Neural crest cell (in vitro differentiated cells): ENCODE measurements around the gene MIS18BP1. TPM values are rescaled to one million over a fixed set of nuclear protein-coding genes. Genes with fewer than 3 reads are reported as not detected.

Experiments used
- DNase-seq: peaks from one replicate; pipeline ENCODE4 v3.0.0; 2021; ENCODE audit warnings: low read depth, mixed read lengths, low spot score
- H3K27ac Mint-ChIP-seq: one replicate; pipeline ENCODE4 v1.8.0; 2021; ENCODE audit warnings: mild to moderate bottlenecking, mixed read lengths; ENCODE audit not compliant: unreplicated experiment
- H3K27me3 Mint-ChIP-seq: 2 replicates; pipeline ENCODE4 v1.8.0; 2021; ENCODE audit warnings: low read depth, mild to moderate bottlenecking, mixed read lengths
- H3K36me3 Mint-ChIP-seq: 2 replicates; pipeline ENCODE4 v1.8.0; 2021; ENCODE audit warnings: low read depth, mild to moderate bottlenecking, mixed read lengths
- H3K4me1 Mint-ChIP-seq: 2 replicates; pipeline ENCODE4 v1.8.0; 2021; ENCODE audit warnings: mixed read lengths
- H3K4me3 Mint-ChIP-seq: one replicate; pipeline ENCODE4 v1.8.0; 2021; ENCODE audit warnings: mild to moderate bottlenecking, mixed read lengths
- H3K9me3 Mint-ChIP-seq: 2 replicates; pipeline ENCODE4 v1.8.0; 2021; ENCODE audit warnings: mixed read lengths
- CTCF ChIP-seq: fragments of 200-600 bp; sonication (generic); conservative IDR thresholded peaks from 2 replicates; pipeline ENCODE4 v1.5.0; 2021; ENCODE audit warnings: antibody characterized with exemption, mild to moderate bottlenecking
- total RNA-seq: library from RNA; stranded (reverse); gene quantifications from 2 replicates; pipeline ENCODE4 v1.2.1, GENCODE V29; 2021

Gene MIS18BP1
- total RNA-seq, 1 donor from 2014 or later: 55.2 TPM

GRCh38 chr14:45252366-45253069, 484 bp downstream of the MIS18BP1 start:
- Mint-ChIP-seq H3K4me3 (peak overlapping the region; percentile 96), H3K27me3 (peaks cover 6% of the 10 kb centered on the region), H3K9me3 (peaks cover 6% of the 10 kb centered on the region), H3K4me1 (peaks cover 21% of the 10 kb centered on the region), H3K27ac (peak overlapping the region; percentile 96), H3K36me3 (peaks cover 2% of the 10 kb centered on the region)
- DNase-seq: peak; percentile 6
- TF ChIP-seq CTCF: no peak

- peaks cover 2% of the 10 kb centered on the region for H3K36me3 Mint-ChIP-seq
- H3K4me3 Mint-ChIP-seq: peak overlapping the region; percentile 96
- TF ChIP-seq CTCF: no peak
- H3K27me3 Mint-ChIP-seq: peaks cover 6% of the 10 kb centered on the region
- H3K27ac Mint-ChIP-seq: peak overlapping the region; percentile 9
- H3K4me1 Mint-ChIP-seq: peaks cover 21% of the 10 kb centered on the region
- DNase-seq: no peak
- H3K9me3 Mint-ChIP-seq: peaks cover 3% of the 10 kb centered on the region
Observed at GRCh38 chr14:45251912-45252311, 1.1 kb downstream of the MIS18BP1 start.

GRCh38 chr14:45249856-45250575, 3.0 kb downstream of the MIS18BP1 start:
- TF ChIP-seq CTCF: no peak
- H3K9me3 Mint-ChIP-seq: peaks cover 3% of the 10 kb centered on the region
- H3K4me1 Mint-ChIP-seq: peaks cover 21% of the 10 kb centered on the region
- peak overlapping the region; percentile 72 for H3K4me3 Mint-ChIP-seq
- no peak for DNase-seq
- peaks cover 3% of the 10 kb centered on the region for H3K27me3 Mint-ChIP-seq
- H3K36me3 Mint-ChIP-seq: peaks cover 2% of the 10 kb centered on the region
- H3K27ac Mint-ChIP-seq: no peak overlapping the region

DNA sequence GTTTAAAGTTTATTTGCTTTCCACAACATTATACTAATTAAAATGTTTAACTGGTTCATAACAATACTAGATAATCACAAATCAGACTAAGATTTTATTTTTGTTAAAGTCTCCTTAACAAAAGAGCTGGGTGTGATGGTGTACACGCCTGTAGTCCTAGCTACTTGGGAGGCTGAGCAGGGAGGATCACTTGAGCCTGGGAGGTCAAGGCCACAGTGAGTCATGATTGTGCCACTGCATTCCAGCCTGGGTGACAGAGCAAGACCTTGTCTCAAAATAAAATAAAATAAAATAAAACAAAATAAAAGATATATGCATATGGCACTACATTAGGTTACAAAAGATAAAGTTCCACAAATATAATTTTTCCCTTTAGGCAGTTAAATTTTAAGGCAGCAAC, 5.6 kb downstream of the MIS18BP1 start:
- no peaks in the 10 kb centered on the region for H3K9me3 Mint-ChIP-seq
- H3K27me3 Mint-ChIP-seq: no peaks in the 10 kb centered on the region
- H3K27ac Mint-ChIP-seq: no peak overlapping the region
- H3K4me3 Mint-ChIP-seq: no peak overlapping the region
- H3K4me1 Mint-ChIP-seq: peaks cover 17% of the 10 kb centered on the region
- H3K36me3 Mint-ChIP-seq: no peaks in the 10 kb centered on the region
- DNase-seq: no peak
- TF ChIP-seq CTCF: no peak

DNA sequence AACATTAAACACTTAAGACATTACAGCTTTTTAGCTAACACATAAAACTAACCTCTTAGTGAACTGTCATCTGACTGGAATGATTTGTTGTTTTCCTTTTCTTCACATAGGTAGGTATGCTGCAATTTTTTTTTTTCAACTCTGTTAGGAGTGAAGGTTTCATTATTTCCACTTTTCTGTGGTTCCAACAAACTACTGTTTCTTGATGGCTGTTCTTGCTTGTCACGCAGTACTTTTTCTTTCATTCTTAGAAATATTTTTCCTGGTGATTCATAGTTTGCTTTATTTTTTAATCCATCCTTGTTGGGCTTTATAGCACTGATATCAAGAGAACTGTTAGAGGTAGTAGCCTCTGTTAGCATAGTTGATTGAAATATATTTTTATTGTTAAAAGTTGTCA, 6.3 kb downstream of the MIS18BP1 start:
- no peak for DNase-seq
- Mint-ChIP-seq H3K9me3 (no peaks in the 10 kb centered on the region), H3K36me3 (peaks cover 4% of the 10 kb centered on the region), H3K4me3 (no peak overlapping the region), H3K27me3 (no peaks in the 10 kb centered on the region), H3K27ac (no peak overlapping the region), H3K4me1 (peaks cover 13% of the 10 kb centered on the region)
- TF ChIP-seq CTCF: no peak
